Measurements from ENCODE around the gene OR52N4. TPM values are rescaled to one million over a fixed set of nuclear protein-coding genes. Genes with fewer than 3 reads are reported as not detected.

Gene OR52N4
- polyA plus RNA-seq, 1 donor: not detected

Other genes starting within 250 kb of the OR52N4 start
- gene UBQLN3, start 244.3 kb upstream of the OR52N4 start, polyA plus RNA-seq (ENCODE audit: insufficient read length): not detected
- gene UBQLNL, start 237.5 kb upstream of the OR52N4 start, polyA plus RNA-seq (ENCODE audit: insufficient read length): 1.4 TPM
- 0.13 TPM for gene OR52H1, start 205.7 kb upstream of the OR52N4 start, polyA plus RNA-seq (ENCODE audit: insufficient read length)
- gene OR52B6, start 173.4 kb upstream of the OR52N4 start, polyA plus RNA-seq (ENCODE audit: insufficient read length): 0.23 TPM
- gene TRIM6, start 157.6 kb upstream of the OR52N4 start, polyA plus RNA-seq (ENCODE audit: insufficient read length): 61.8 TPM
- gene TRIM34, start 129.2 kb upstream of the OR52N4 start, polyA plus RNA-seq (ENCODE audit: insufficient read length): 11.7 TPM
- 55.8 TPM for gene TRIM5, start 69.2 kb upstream of the OR52N4 start, polyA plus RNA-seq (ENCODE audit: insufficient read length)
- 9.9 TPM for gene TRIM22, start 64.5 kb upstream of the OR52N4 start, polyA plus RNA-seq (ENCODE audit: insufficient read length)
- not detected for gene OR56B1, start 17.8 kb upstream of the OR52N4 start, polyA plus RNA-seq (ENCODE audit: insufficient read length)
- gene OR52N5, start 29.1 kb downstream of the OR52N4 start, polyA plus RNA-seq (ENCODE audit: insufficient read length): not detected
- gene OR52N1, start 37.0 kb downstream of the OR52N4 start, polyA plus RNA-seq (ENCODE audit: insufficient read length): not detected
- not detected for gene OR52N2, start 54.7 kb downstream of the OR52N4 start, polyA plus RNA-seq (ENCODE audit: insufficient read length)
- gene OR52E6, start 87.7 kb downstream of the OR52N4 start, polyA plus RNA-seq (ENCODE audit: insufficient read length): not detected
- gene OR52E8, start 103.4 kb downstream of the OR52N4 start, polyA plus RNA-seq (ENCODE audit: insufficient read length): not detected
- gene OR52E4, start 126.4 kb downstream of the OR52N4 start, polyA plus RNA-seq (ENCODE audit: insufficient read length): not detected
- not detected for gene OR52E5, start 139.0 kb downstream of the OR52N4 start, polyA plus RNA-seq (ENCODE audit: insufficient read length)
- gene OR56A3, start 188.0 kb downstream of the OR52N4 start, polyA plus RNA-seq (ENCODE audit: insufficient read length): not detected
- gene OR56A5, start 214.3 kb downstream of the OR52N4 start, polyA plus RNA-seq (ENCODE audit: insufficient read length): not detected
- not detected for gene OR52L1, start 232.7 kb downstream of the OR52N4 start, polyA plus RNA-seq (ENCODE audit: insufficient read length)

Data from left kidney (tissue), 1 donor.